GM19463 (cell line): ENCODE measurements around the gene GMCL2.

Experiments
- ATAC-seq: cut with Tn5 transposase; IDR thresholded peaks from one replicate; pipeline ENCODE4 v1.9.1; 2021; ENCODE audit warnings: mild to moderate bottlenecking, moderate library complexity; ENCODE audit not compliant: unreplicated experiment

GMCL2 gene

DNA sequence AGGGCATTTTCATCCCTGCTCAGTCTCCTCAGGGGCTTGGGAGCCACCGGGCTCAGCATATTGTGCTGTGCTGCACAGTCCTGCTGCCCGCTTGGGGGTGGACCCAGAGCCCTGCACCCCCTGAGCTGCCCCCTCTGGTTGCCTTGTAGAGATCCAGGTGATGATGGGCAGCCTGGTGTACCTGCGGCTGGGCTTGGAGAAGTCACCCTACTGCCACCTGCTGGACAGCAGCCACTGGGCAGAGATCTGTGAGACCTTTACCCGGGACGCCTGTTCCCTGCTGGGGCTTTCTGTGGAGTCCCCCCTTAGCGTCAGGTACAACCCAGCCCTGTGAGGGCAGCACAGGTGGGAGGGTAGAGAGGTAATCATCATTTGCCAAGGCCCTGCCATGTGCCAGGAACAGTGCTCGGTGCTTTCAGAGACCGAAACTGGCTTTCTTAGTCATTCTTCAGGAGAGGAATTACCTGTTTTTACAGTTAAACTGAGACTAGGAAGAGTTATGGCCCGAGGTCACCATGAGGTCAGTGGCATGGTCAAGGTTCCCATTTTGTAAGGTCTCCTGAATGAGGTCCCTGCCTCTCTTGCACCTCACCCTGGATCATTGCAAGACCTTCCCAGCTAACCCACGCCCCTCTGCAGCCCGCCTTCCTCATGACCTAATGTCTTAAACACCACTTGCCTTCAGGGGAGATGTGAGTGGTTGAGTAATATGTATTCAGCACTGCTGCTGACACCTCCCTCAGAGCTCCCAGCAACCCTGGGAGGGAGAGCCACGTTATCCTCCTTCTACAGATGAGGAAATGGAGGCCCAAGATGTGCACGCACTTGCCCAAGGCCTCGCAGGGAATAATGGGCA is 41.0 kb downstream of the GMCL2 start:
- no peak for ATAC-seq

- ATAC-seq: no peak
These were observed 43.3 kb downstream of the GMCL2 start for GRCh38 chr5:178143901-178144300.

DNA sequence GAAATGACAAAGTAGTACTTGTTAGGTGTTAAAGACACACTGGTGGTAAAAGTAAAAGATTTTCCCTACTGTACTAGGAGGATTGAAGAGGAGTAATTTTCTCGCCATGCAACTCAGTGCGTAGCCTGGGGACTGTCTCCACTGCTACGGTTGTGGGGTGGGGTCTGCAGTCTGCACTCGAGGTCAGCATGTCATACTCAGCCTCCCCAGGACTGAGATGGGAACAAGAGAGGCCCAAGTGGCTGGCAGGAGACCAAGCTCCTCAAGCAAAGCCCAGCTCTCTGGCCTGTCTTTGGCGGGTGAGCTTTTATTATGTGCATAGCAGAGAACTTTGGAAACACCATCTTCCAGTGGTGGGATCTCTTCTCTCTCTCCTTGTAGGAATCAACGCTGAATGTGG is 43.9 kb downstream of the GMCL2 start:
- ATAC-seq: no peak

GRCh38 chr5:178142642-178143041 is 44.5 kb downstream of the GMCL2 start:
- no peak for ATAC-seq

DNA sequence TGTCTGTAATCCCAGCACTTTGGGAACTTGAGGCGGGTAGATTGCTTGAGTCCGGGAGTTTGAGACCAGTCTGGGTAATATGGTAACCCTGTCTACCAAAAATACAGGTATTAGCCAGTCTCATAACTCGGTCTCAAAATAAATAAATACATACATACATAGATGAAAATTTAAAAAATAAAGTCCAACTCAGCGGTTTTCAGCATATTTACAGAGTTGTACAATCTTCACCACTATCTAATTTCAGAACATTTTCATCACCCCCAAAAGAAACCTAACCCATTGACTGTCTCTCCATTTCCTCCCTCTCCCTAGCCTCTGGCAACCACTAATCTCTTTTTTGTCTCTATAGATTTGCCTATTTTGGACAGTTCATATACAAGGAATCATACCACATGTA is 45.6 kb downstream of the GMCL2 start:
- no peak for ATAC-seq

DNA sequence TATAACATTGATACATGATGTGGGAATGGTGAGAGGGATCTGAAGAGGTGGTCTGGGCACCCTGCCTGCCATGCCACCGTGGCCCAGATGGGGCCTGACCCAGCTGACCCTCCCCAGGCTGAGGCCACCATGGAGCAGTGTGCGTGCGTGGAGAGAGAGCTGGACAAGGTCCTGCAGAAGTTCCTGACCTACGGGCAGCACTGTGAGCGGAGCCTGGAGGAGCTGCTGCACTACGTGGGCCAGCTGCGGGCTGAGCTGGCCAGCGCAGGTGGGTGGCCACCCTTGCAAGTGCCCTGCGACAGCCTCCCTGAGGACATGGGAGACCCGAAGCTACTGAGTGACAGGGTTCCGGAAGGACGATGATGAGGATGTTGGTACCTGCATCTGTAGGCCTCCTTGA is 49.2 kb downstream of the GMCL2 start:
- no peak for ATAC-seq

GRCh38 chr5:178136990-178137389 is 50.2 kb downstream of the GMCL2 start:
- ATAC-seq: no peak
